ENCODE data around the gene DNAJC28.
"Not testable (repeated sequence)": the region's sequence is repeated elsewhere in the genome, so short reads cannot be mapped to it uniquely, and the experiment has no call there.

DNAJC28 gene

GRCh38 chr21:33514229-33514628 is 22.7 kb upstream of the DNAJC28 start:
- TF ChIP-seq POLR2AphosphoS5 (IDR thresholded peaks at IDR 0.05; ENCODE audit: low read depth), result no peak
- TF ChIP-seq, protein P1, sequence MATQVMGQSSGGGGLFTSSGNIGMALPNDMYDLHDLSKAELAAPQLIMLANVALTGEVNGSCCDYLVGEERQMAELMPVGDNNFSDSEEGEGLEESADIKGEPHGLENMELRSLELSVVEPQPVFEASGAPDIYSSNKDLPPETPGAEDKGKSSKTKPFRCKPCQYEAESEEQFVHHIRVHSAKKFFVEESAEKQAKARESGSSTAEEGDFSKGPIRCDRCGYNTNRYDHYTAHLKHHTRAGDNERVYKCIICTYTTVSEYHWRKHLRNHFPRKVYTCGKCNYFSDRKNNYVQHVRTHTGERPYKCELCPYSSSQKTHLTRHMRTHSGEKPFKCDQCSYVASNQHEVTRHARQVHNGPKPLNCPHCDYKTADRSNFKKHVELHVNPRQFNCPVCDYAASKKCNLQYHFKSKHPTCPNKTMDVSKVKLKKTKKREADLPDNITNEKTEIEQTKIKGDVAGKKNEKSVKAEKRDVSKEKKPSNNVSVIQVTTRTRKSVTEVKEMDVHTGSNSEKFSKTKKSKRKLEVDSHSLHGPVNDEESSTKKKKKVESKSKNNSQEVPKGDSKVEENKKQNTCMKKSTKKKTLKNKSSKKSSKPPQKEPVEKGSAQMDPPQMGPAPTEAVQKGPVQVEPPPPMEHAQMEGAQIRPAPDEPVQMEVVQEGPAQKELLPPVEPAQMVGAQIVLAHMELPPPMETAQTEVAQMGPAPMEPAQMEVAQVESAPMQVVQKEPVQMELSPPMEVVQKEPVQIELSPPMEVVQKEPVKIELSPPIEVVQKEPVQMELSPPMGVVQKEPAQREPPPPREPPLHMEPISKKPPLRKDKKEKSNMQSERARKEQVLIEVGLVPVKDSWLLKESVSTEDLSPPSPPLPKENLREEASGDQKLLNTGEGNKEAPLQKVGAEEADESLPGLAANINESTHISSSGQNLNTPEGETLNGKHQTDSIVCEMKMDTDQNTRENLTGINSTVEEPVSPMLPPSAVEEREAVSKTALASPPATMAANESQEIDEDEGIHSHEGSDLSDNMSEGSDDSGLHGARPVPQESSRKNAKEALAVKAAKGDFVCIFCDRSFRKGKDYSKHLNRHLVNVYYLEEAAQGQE (IDR thresholded peaks at IDR 0.05; ENCODE audit: insufficient replicate concordance, low read depth), result no peak
- no peak for TF ChIP-seq GABPA (IDR thresholded peaks at IDR 0.05; ENCODE audit: low read depth)
- TF ChIP-seq CTCF (IDR thresholded peaks at IDR 0.05; ENCODE audit: insufficient read depth, low read length), result no peak
- no peak for TF ChIP-seq SPI1 (IDR thresholded peaks at IDR 0.05; ENCODE audit: borderline replicate concordance, low read depth)
- Histone ChIP-seq H3K27ac (replicated peaks) (no peak overlapping the region), H3K4me3 (replicated peaks; ENCODE audit: insufficient read depth, low read length) (no peak overlapping the region), H3K27me3 (ENCODE audit: insufficient read depth, poor library complexity, severe bottlenecking) (no peaks in the 10 kb centered on the region)
- DNase-seq (ENCODE audit: low read depth in 1 of 2, low spot score in 1 of 2), result no peak

DNA sequence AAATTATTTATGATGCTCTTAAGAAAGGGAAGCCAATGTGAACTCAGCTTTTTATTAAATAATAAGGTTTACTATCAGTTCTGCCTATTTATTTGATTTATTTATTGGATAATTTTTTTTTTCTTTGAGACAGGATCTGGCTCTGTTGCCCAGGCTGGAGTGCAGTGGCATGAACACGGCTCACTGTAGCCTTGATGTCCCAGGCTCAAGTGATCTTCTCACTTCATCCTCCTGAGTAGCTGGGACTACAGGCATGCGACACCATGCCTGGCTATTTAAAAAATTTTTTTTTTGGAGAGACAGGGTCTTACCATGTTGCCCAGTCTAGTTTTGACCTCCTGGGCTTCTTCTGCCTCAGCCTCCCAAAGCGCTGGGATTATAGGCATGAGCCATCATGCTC is 21.0 kb upstream of the DNAJC28 start:
- TF ChIP-seq SPI1 (IDR thresholded peaks at IDR 0.05; ENCODE audit: borderline replicate concordance, low read depth), result no peak
- no peak for TF ChIP-seq POLR2AphosphoS5 (IDR thresholded peaks at IDR 0.05; ENCODE audit: low read depth)
- no peak for TF ChIP-seq CTCF (IDR thresholded peaks at IDR 0.05; ENCODE audit: insufficient read depth, low read length)
- TF ChIP-seq, protein P1 (IDR thresholded peaks at IDR 0.05; ENCODE audit: insufficient replicate concordance, low read depth), result no peak
- TF ChIP-seq GABPA (IDR thresholded peaks at IDR 0.05; ENCODE audit: low read depth), result no peak
- no peak for DNase-seq (ENCODE audit: low read depth in 1 of 2, low spot score in 1 of 2)
- Histone ChIP-seq H3K27ac (replicated peaks) (no peak overlapping the region), H3K27me3 (ENCODE audit: insufficient read depth, poor library complexity, severe bottlenecking) (no peaks in the 10 kb centered on the region), H3K4me3 (replicated peaks; ENCODE audit: insufficient read depth, low read length) (no peak overlapping the region)

DNA sequence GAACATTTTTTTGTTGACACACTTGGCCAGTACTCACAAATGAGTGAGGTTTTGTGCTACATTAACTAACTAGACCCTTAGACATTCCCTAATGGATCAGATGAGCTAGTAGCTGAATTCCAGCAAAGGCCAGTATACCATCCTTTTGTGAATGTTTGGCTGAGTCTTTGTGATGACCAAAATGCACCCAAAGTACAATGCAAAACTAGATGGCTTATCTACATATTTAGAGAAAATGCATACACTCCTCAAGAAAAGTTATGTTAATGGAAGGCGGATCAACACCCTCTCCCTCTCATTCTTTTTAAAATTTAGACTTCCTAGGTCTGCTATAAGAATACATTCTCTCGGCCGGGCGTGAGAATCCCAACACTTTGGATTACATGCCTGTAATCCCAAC is 20.1 kb upstream of the DNAJC28 start:
- no peak overlapping the region for H3K4me3 ChIP-seq (replicated peaks; ENCODE audit: insufficient read depth, low read length)
- DNase-seq (ENCODE audit: low read depth in 1 of 2, low spot score in 1 of 2), result no peak
- TF ChIP-seq, protein P1 (IDR thresholded peaks at IDR 0.05; ENCODE audit: insufficient replicate concordance, low read depth), result no peak
- no peak for TF ChIP-seq GABPA (IDR thresholded peaks at IDR 0.05; ENCODE audit: low read depth)
- no peaks in the 10 kb centered on the region for H3K27me3 ChIP-seq (ENCODE audit: insufficient read depth, poor library complexity, severe bottlenecking)
- H3K27ac ChIP-seq (replicated peaks), result no peak overlapping the region

DNA sequence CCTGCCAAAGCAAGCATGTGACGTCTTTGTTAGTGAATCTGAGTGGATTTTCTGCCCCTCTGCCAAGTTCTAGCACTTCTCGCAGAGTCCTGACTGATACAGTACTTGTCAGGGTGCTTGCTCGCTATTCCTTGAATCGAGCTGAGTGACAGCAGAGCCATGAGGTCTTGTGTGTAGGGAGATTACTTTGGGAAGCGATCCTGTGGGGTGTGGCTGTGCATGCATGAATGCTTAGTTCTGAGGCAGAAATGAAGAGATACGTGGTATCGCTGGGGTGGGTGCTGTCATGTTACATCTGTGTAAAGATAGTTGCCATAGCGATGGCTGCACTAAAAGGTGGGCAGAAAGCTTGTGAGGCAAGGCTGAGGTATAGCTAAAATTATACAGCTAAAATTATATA is 19.3 kb upstream of the DNAJC28 start:
- DNase-seq (ENCODE audit: low read depth in 1 of 2, low spot score in 1 of 2), result no peak
- Histone ChIP-seq H3K27me3 (ENCODE audit: insufficient read depth, poor library complexity, severe bottlenecking) (no peaks in the 10 kb centered on the region), H3K4me3 (replicated peaks; ENCODE audit: insufficient read depth, low read length) (no peak overlapping the region), H3K27ac (replicated peaks) (no peak overlapping the region)
- TF ChIP-seq, protein P1 (IDR thresholded peaks at IDR 0.05; ENCODE audit: insufficient replicate concordance, low read depth), result no peak
- TF ChIP-seq SPI1 (IDR thresholded peaks at IDR 0.05; ENCODE audit: borderline replicate concordance, low read depth), result no peak
- TF ChIP-seq CTCF (IDR thresholded peaks at IDR 0.05; ENCODE audit: insufficient read depth, low read length), result no peak

DNA sequence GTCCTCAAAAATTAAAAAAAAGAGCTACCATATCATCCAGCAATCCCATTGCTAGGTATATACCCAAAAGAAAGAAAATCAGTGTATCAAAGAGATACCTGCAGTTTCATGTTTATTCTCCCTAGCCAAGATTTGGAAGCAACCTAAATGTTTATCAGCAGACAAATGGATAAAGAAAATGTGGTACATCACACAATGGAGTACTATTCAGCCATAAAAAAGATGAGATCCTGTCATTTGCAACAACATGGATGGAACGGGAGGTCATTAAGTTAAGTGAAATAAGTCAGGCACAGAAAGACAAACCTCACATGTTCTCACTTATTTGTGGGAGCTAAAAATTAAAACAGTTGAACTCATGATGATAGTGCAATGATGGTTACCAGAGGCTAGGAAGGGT is 15.5 kb upstream of the DNAJC28 start:
- not testable (repeated sequence) for H3K27ac ChIP-seq (replicated peaks); H3K27me3 ChIP-seq (ENCODE audit: insufficient read depth, poor library complexity, severe bottlenecking); H3K4me3 ChIP-seq (replicated peaks; ENCODE audit: insufficient read depth, low read length); DNase-seq (ENCODE audit: low read depth in 1 of 2, low spot score in 1 of 2)
